ENCODE results near the gene TRIM2.

The TRIM2 gene

DNA sequence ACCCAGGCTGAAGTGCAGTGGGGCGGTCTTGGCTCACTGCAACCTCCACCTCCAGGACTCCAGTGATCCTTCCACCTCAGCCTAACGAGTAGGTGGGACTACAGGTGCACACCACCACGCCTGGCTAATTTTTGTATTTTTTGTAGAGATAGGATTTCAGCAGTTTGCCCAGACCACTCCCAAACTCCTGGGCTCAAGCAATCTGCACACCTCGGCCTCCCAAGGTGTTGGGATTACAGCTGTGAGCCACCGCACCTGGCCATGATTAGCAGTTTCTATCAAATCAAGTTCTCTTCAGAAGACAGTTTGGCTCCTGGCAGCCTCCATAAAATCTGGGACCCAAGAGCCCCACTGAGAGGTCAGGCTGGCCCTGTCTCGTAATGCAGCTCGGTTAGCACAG, 26.4 kb upstream of the TRIM2 start:
- TF ChIP-seq SIN3A (IDR thresholded peaks at IDR 0.05; ENCODE audit: borderline replicate concordance, insufficient read depth, low read length) (no peak), TAF1 (IDR thresholded peaks at IDR 0.05; ENCODE audit: borderline replicate concordance, insufficient read depth, low read length) (no peak), FOXP2 (optimal IDR thresholded peaks at IDR 0.05; ENCODE audit: borderline replicate concordance, extremely low read depth, extremely low read length, insufficient read depth) (no peak), POLR2AphosphoS5 (IDR thresholded peaks at IDR 0.05; ENCODE audit: low read depth, low read length) (no peak)
- TF ChIP-seq, protein P1, sequence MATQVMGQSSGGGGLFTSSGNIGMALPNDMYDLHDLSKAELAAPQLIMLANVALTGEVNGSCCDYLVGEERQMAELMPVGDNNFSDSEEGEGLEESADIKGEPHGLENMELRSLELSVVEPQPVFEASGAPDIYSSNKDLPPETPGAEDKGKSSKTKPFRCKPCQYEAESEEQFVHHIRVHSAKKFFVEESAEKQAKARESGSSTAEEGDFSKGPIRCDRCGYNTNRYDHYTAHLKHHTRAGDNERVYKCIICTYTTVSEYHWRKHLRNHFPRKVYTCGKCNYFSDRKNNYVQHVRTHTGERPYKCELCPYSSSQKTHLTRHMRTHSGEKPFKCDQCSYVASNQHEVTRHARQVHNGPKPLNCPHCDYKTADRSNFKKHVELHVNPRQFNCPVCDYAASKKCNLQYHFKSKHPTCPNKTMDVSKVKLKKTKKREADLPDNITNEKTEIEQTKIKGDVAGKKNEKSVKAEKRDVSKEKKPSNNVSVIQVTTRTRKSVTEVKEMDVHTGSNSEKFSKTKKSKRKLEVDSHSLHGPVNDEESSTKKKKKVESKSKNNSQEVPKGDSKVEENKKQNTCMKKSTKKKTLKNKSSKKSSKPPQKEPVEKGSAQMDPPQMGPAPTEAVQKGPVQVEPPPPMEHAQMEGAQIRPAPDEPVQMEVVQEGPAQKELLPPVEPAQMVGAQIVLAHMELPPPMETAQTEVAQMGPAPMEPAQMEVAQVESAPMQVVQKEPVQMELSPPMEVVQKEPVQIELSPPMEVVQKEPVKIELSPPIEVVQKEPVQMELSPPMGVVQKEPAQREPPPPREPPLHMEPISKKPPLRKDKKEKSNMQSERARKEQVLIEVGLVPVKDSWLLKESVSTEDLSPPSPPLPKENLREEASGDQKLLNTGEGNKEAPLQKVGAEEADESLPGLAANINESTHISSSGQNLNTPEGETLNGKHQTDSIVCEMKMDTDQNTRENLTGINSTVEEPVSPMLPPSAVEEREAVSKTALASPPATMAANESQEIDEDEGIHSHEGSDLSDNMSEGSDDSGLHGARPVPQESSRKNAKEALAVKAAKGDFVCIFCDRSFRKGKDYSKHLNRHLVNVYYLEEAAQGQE (IDR thresholded peaks at IDR 0.05; ENCODE audit: insufficient read depth in 1 of 2, low read depth in 2 of 2, low read length in 2 of 2) = no peak

- TF ChIP-seq POLR2AphosphoS5 (IDR thresholded peaks at IDR 0.05; ENCODE audit: low read depth, low read length) (no peak), SIN3A (IDR thresholded peaks at IDR 0.05; ENCODE audit: borderline replicate concordance, insufficient read depth, low read length) (no peak)
- TF ChIP-seq, protein P1 (IDR thresholded peaks at IDR 0.05; ENCODE audit: insufficient read depth in 1 of 2, low read depth in 2 of 2, low read length in 2 of 2) = no peak
These were observed 25.1 kb upstream of the TRIM2 start for GRCh38 chr4:153179100-153179499.

GRCh38 chr4:153181293-153181692, 22.9 kb upstream of the TRIM2 start:
- no peak for TF ChIP-seq FOXP2 (optimal IDR thresholded peaks at IDR 0.05; ENCODE audit: borderline replicate concordance, extremely low read depth, extremely low read length, insufficient read depth)
- TF ChIP-seq TAF1 (IDR thresholded peaks at IDR 0.05; ENCODE audit: borderline replicate concordance, insufficient read depth, low read length) = no peak
- TF ChIP-seq, protein P1 (IDR thresholded peaks at IDR 0.05; ENCODE audit: insufficient read depth in 1 of 2, low read depth in 2 of 2, low read length in 2 of 2) = no peak
- no peak for TF ChIP-seq POLR2AphosphoS5 (IDR thresholded peaks at IDR 0.05; ENCODE audit: low read depth, low read length)

- TF ChIP-seq POLR2AphosphoS5 (IDR thresholded peaks at IDR 0.05; ENCODE audit: low read depth, low read length) = no peak
- TF ChIP-seq, protein P1 (IDR thresholded peaks at IDR 0.05; ENCODE audit: insufficient read depth in 1 of 2, low read depth in 2 of 2, low read length in 2 of 2) = no peak
- TF ChIP-seq FOXP2 (optimal IDR thresholded peaks at IDR 0.05; ENCODE audit: borderline replicate concordance, extremely low read depth, extremely low read length, insufficient read depth) = no peak
- no peak for TF ChIP-seq TAF1 (IDR thresholded peaks at IDR 0.05; ENCODE audit: borderline replicate concordance, insufficient read depth, low read length)
- no peak for TF ChIP-seq SIN3A (IDR thresholded peaks at IDR 0.05; ENCODE audit: borderline replicate concordance, insufficient read depth, low read length)
These were observed 22.5 kb upstream of the TRIM2 start for GRCh38 chr4:153181700-153182099.

DNA sequence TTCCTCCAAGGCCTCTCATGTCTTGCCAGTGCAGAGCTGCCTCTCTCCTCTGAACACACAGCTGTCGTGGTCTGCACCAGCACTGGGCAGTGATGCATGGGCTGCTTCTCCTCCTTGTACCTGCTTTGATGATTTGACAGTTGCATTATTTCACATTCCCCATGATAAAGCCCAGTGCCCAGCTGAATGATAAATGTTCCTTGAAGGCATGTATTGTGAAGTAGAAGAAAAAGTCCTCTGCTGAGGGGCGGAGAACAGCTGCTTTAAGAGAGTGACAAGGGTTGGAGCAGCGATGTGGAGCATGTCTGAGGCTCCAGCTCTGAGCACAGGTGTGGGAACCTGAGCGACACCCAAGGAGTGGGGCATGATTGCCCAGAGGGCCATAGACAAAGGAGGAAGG, 21.1 kb upstream of the TRIM2 start:
- TF ChIP-seq POLR2AphosphoS5 (IDR thresholded peaks at IDR 0.05; ENCODE audit: low read depth, low read length) = no peak
- TF ChIP-seq, protein P1 (IDR thresholded peaks at IDR 0.05; ENCODE audit: insufficient read depth in 1 of 2, low read depth in 2 of 2, low read length in 2 of 2) = no peak
- TF ChIP-seq SIN3A (IDR thresholded peaks at IDR 0.05; ENCODE audit: borderline replicate concordance, insufficient read depth, low read length) = no peak
- TF ChIP-seq TAF1 (IDR thresholded peaks at IDR 0.05; ENCODE audit: borderline replicate concordance, insufficient read depth, low read length) = no peak
- TF ChIP-seq FOXP2 (optimal IDR thresholded peaks at IDR 0.05; ENCODE audit: borderline replicate concordance, extremely low read depth, extremely low read length, insufficient read depth) = no peak
